Hepatocyte (in vitro differentiated cells): ENCODE results near the gene ADAMTSL4. TPM values are rescaled to one million over a fixed set of nuclear protein-coding genes. Genes with fewer than 3 reads are reported as not detected.

Experiments used
- DNase-seq: peaks from one replicate; pipeline ENCODE4 v3.0.0-alpha.2; 2016; ENCODE audit warnings: low spot score
- H2AFZ ChIP-seq: fragments of 200-600 bp; sonication (generic); 2 replicates; pipeline ENCODE4 v1.6.0; 2016; ENCODE audit warnings: antibody characterized with exemption, mild to moderate bottlenecking
- H3K27ac ChIP-seq: fragments of 200-600 bp; sonication (generic); 2 replicates; pipeline ENCODE4 v1.5.1; 2016; ENCODE audit warnings: mild to moderate bottlenecking
- H3K27me3 ChIP-seq: fragments of 200-600 bp; sonication (generic); 2 replicates; pipeline ENCODE4 v1.6.1; 2016
- H3K36me3 ChIP-seq: fragments of 200-600 bp; sonication (generic); replicated peaks from 2 replicates; pipeline ENCODE4 v1.5.1; 2016; ENCODE audit warnings: low read depth; ENCODE audit not compliant: insufficient read depth
- H3K4me1 ChIP-seq: fragments of 200-600 bp; sonication (generic); 2 replicates; pipeline ENCODE4 v1.5.1; 2016; ENCODE audit warnings: mild to moderate bottlenecking, moderate library complexity; ENCODE audit not compliant: insufficient read depth
- H3K4me2 ChIP-seq: fragments of 200-600 bp; sonication (generic); 2 replicates; pipeline ENCODE4 v1.6.0; 2016
- H3K4me3 ChIP-seq: fragments of 200-600 bp; sonication (generic); 2 replicates; pipeline ENCODE4 v1.5.1; 2016; ENCODE audit warnings: mild to moderate bottlenecking
- H3K79me2 ChIP-seq: fragments of 200-600 bp; sonication (generic); 2 replicates; pipeline ENCODE4 v1.6.0; 2017; ENCODE audit warnings: mild to moderate bottlenecking
- H3K9me2 ChIP-seq: fragments of 200-600 bp; sonication (generic); replicated peaks from 2 replicates; pipeline ENCODE4 v1.6.0; 2017; ENCODE audit warnings: mild to moderate bottlenecking; ENCODE audit not compliant: insufficient read depth
- H3K9me3 ChIP-seq: fragments of 200-600 bp; sonication (generic); 2 replicates; pipeline ENCODE4 v1.5.1; 2016; ENCODE audit warnings: low read depth, mild to moderate bottlenecking
- H4K20me1 ChIP-seq: fragments of 200-600 bp; sonication (generic); 2 replicates; pipeline ENCODE4 v1.6.0; 2016; ENCODE audit warnings: mild to moderate bottlenecking; ENCODE audit not compliant: insufficient read depth, poor library complexity, severe bottlenecking
- CTCF ChIP-seq: fragments of 200-600 bp; sonication (generic); IDR thresholded peaks from 2 replicates; pipeline ENCODE4 v1.5.1; 2016; ENCODE audit warnings: antibody characterized with exemption, mild to moderate bottlenecking; ENCODE audit not compliant: poor library complexity
- EZH2 ChIP-seq: fragments of 200-600 bp; sonication (generic); IDR thresholded peaks from 2 replicates; pipeline ENCODE4 v1.6.1; 2016; ENCODE audit warnings: antibody characterized with exemption, mild to moderate bottlenecking, borderline replicate concordance
- EZH2phosphoT487 ChIP-seq: fragments of 200-600 bp; sonication (generic); IDR thresholded peaks from one replicate; pipeline ENCODE4 v1.6.1; 2018; ENCODE audit warnings: antibody characterized with exemption, mild to moderate bottlenecking, low read depth, moderate library complexity; ENCODE audit not compliant: unreplicated experiment, severe bottlenecking
- WGBS: methylation state at CpG from one replicate; pipeline ENCODE4 v1.1.6; 2016; ENCODE audit warnings: low lambda C conversion rate; ENCODE audit errors: missing lambda C conversion rate; 5-methylcytosine and 5-hydroxymethylcytosine counted together
- polyA plus RNA-seq: library from polyadenylated mRNA; unstranded; fragments of >200 nt; fragmentation: Nextera tagmentation; extraction: Ambion mirVana; gene quantifications from 2 replicates; pipeline ENCODE4 v1.2.1, GENCODE V29; 2016
- total RNA-seq: library from RNA; depleted of rRNA; stranded (reverse); fragments of >200 nt; gene quantifications from 2 replicates; pipeline ENCODE4 v1.2.3, GENCODE V29; 2014

Gene ADAMTSL4
- total and polyA plus RNA-seq, 2 experiments from 2014 or later, result 8.1 to 19.7 TPM

- Histone ChIP-seq H3K9me2 (no peaks in the 10 kb centered on the region), H2AFZ (no peak overlapping the region), H3K27me3 (no peaks in the 10 kb centered on the region), H3K36me3 (no peaks in the 10 kb centered on the region), H3K4me1 (peaks cover 37% of the 10 kb centered on the region), H3K27ac (peak overlapping the region; percentile 99), H3K4me3 (no peak overlapping the region), H3K4me2 (peak overlapping the region; percentile 80), H3K9me3 (no peaks in the 10 kb centered on the region), H3K79me2 (peaks cover 44% of the 10 kb centered on the region), H4K20me1 (no peaks in the 10 kb centered on the region)
- 43% methylated on average over 9 of the region's 9 CpGs for WGBS
- peak; percentile 80 for DNase-seq
- TF ChIP-seq EZH2phosphoT487 (no peak), CTCF (peak; percentile 77), EZH2 (no peak)
Observed at GRCh38 chr1:150560011-150560438, 10.8 kb downstream of the ADAMTSL4 start.

- H2AFZ ChIP-seq, result no peak overlapping the region
- H3K4me3 ChIP-seq, result peak overlapping the region; percentile 18
Observed at GRCh38 chr1:150560576-150561253, 11.5 kb downstream of the ADAMTSL4 start.

GRCh38 chr1:150561254-150561973 is 12.2 kb downstream of the ADAMTSL4 start:
- Histone ChIP-seq H4K20me1 (no peaks in the 10 kb centered on the region), H3K27me3 (no peaks in the 10 kb centered on the region), H3K4me1 (peaks cover 47% of the 10 kb centered on the region), H3K36me3 (no peaks in the 10 kb centered on the region), H3K9me2 (no peaks in the 10 kb centered on the region), H3K9me3 (no peaks in the 10 kb centered on the region), H3K27ac (peak overlapping the region; percentile 99), H3K79me2 (peaks cover 58% of the 10 kb centered on the region), H3K4me2 (peak overlapping the region; percentile 80), H3K4me3 (peak overlapping the region; percentile 21), H2AFZ (no peak overlapping the region)
- TF ChIP-seq EZH2 (no peak), CTCF (peak; percentile 19)
- 2% methylated on average over 29 of the region's 32 CpGs for WGBS
- peak; percentile 98 for DNase-seq

More at GRCh38 chr1:150560576-150561253, 11.5 kb downstream of the ADAMTSL4 start:
- DNase-seq, result peak; percentile 94
- TF ChIP-seq EZH2phosphoT487 (no peak), EZH2 (no peak), CTCF (peak; percentile 90)
- WGBS, result 17% methylated on average over 17 of the region's 17 CpGs
- no peaks in the 10 kb centered on the region for H4K20me1 ChIP-seq
- H3K36me3 ChIP-seq, result no peaks in the 10 kb centered on the region
- peak overlapping the region; percentile 80 for H3K4me2 ChIP-seq
- H3K79me2 ChIP-seq, result peaks cover 51% of the 10 kb centered on the region
- H3K27me3 ChIP-seq, result no peaks in the 10 kb centered on the region
- H3K27ac ChIP-seq, result peak overlapping the region; percentile 99
- no peaks in the 10 kb centered on the region for H3K9me2 ChIP-seq
- H3K4me1 ChIP-seq, result peaks cover 42% of the 10 kb centered on the region
- H3K9me3 ChIP-seq, result no peaks in the 10 kb centered on the region
